ENCODE results near the gene LHPP.

Gene LHPP, protein sequence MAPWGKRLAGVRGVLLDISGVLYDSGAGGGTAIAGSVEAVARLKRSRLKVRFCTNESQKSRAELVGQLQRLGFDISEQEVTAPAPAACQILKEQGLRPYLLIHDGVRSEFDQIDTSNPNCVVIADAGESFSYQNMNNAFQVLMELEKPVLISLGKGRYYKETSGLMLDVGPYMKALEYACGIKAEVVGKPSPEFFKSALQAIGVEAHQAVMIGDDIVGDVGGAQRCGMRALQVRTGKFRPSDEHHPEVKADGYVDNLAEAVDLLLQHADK

GRCh38 chr10:124461642-124462347 lies at the start of gene LHPP:
TSS of gene LHPP (plus strand) at chr10:124461823. CDS start at chr10:124461863, 40 bp downstream.
- peak within 1 kb of the TSS; percentile 21 for H3K9ac ChIP-seq (ENCODE audit: low read length)
- H3K27me3 ChIP-seq (ENCODE audit: control insufficient read depth, insufficient read depth, low read length): no peaks in the 10 kb centered on the region

DNA sequence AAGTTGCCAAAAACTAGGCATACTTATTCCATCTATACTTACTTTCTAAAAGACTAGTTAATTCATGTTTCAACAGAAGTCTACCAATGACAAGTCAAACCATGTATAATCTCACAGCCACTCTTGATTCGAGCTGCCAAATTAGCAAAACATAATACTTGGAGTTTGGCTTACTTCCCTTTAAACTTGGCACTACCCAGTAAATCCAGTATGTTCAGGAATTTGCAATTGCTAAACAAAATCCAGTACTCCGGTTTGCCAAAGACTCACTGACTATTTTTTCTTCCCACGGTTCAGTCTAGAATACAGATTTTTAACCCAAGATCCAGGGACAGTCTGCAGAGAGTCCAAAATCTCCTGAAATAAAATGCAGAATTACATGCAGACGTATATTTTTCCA lies 47.5 kb upstream of the LHPP start:
- Histone ChIP-seq H3K4me3 (ENCODE audit: low read length) (no peak overlapping the region), H3K4me1 (ENCODE audit: control insufficient read depth, insufficient read depth, low read length) (peaks cover 12% of the 10 kb centered on the region), H3K27ac (ENCODE audit: low read depth, low read length) (no peak overlapping the region), H3K9ac (ENCODE audit: low read length) (no peak overlapping the region), H3K36me3 (ENCODE audit: control insufficient read depth, insufficient read depth, low read length) (no peaks in the 10 kb centered on the region), H3K27me3 (ENCODE audit: control insufficient read depth, insufficient read depth, low read length) (no peaks in the 10 kb centered on the region)

More at GRCh38 chr10:124461642-124462347, at the start of gene LHPP:
- no peaks in the 10 kb centered on the region for H3K36me3 ChIP-seq (ENCODE audit: control insufficient read depth, insufficient read depth, low read length)
- H3K4me1 ChIP-seq (ENCODE audit: control insufficient read depth, insufficient read depth, low read length): peaks cover 3% of the 10 kb centered on the region
- H3K27ac ChIP-seq (ENCODE audit: low read depth, low read length): peak within 1 kb of the TSS; percentile 88
- H3K4me3 ChIP-seq (ENCODE audit: low read length): peak within 1 kb of the TSS; percentile 71

DNA sequence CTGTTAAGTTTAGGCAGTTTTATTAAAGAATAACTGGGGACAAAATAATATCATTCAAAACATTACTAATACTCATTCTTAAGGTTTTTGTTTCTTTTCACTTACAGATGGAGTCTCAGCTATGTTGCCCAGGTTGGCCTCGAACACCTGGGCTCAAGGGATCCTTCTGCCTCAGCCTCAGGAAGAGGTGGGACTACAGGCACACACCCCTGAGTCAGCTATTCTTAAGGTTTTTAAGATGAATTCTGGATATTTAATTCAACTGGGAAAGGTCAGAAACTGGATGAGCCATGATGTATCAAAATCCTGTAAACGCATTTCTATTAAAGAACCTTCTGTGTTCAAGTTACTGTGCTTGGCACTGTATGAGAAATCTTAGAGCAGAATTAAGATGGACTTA lies 46.4 kb upstream of the LHPP start:
- Histone ChIP-seq H3K36me3 (ENCODE audit: control insufficient read depth, insufficient read depth, low read length) (no peaks in the 10 kb centered on the region), H3K27ac (ENCODE audit: low read depth, low read length) (peak overlapping the region; percentile 15), H3K4me1 (ENCODE audit: control insufficient read depth, insufficient read depth, low read length) (peaks cover 12% of the 10 kb centered on the region), H3K27me3 (ENCODE audit: control insufficient read depth, insufficient read depth, low read length) (no peaks in the 10 kb centered on the region), H3K9ac (ENCODE audit: low read length) (no peak overlapping the region), H3K4me3 (ENCODE audit: low read length) (no peak overlapping the region)

GRCh38 chr10:124416733-124417132 lies 44.9 kb upstream of the LHPP start:
- no peaks in the 10 kb centered on the region for H3K36me3 ChIP-seq (ENCODE audit: control insufficient read depth, insufficient read depth, low read length)
- H3K27me3 ChIP-seq (ENCODE audit: control insufficient read depth, insufficient read depth, low read length): no peaks in the 10 kb centered on the region
- peaks cover 12% of the 10 kb centered on the region for H3K4me1 ChIP-seq (ENCODE audit: control insufficient read depth, insufficient read depth, low read length)
- no peak overlapping the region for H3K9ac ChIP-seq (ENCODE audit: low read length)
- no peak overlapping the region for H3K27ac ChIP-seq (ENCODE audit: low read depth, low read length)
- no peak overlapping the region for H3K4me3 ChIP-seq (ENCODE audit: low read length)

- H3K4me3 ChIP-seq (ENCODE audit: low read length): peak overlapping the region; percentile 77
- no peaks in the 10 kb centered on the region for H3K27me3 ChIP-seq (ENCODE audit: control insufficient read depth, insufficient read depth, low read length)
- H3K36me3 ChIP-seq (ENCODE audit: control insufficient read depth, insufficient read depth, low read length): no peaks in the 10 kb centered on the region
- peak overlapping the region; percentile 92 for H3K27ac ChIP-seq (ENCODE audit: low read depth, low read length)
- no peak overlapping the region for H3K9ac ChIP-seq (ENCODE audit: low read length)
- H3K4me1 ChIP-seq (ENCODE audit: control insufficient read depth, insufficient read depth, low read length): peaks cover 12% of the 10 kb centered on the region
Measured at GRCh38 chr10:124417895-124418725, 43.5 kb upstream of the LHPP start.

GRCh38 chr10:124418726-124419501 lies 42.7 kb upstream of the LHPP start, which contains the start of gene OAT:
TSS of gene OAT (minus strand) at chr10:124418923. CDS start at chr10:124412171, 6,752 bp downstream.
- no peak within 1 kb of the TSS for H3K9ac ChIP-seq (ENCODE audit: low read length)
- no peaks in the 10 kb centered on the region for H3K36me3 ChIP-seq (ENCODE audit: control insufficient read depth, insufficient read depth, low read length)
- peaks cover 8% of the 10 kb centered on the region for H3K4me1 ChIP-seq (ENCODE audit: control insufficient read depth, insufficient read depth, low read length)
- H3K27me3 ChIP-seq (ENCODE audit: control insufficient read depth, insufficient read depth, low read length): no peaks in the 10 kb centered on the region
- peak within 1 kb of the TSS; percentile 77 for H3K4me3 ChIP-seq (ENCODE audit: low read length)
- H3K27ac ChIP-seq (ENCODE audit: low read depth, low read length): peak within 1 kb of the TSS; percentile 92

GRCh38 chr10:124419635-124420034 lies 42.0 kb upstream of the LHPP start:
- no peaks in the 10 kb centered on the region for H3K36me3 ChIP-seq (ENCODE audit: control insufficient read depth, insufficient read depth, low read length)
- H3K9ac ChIP-seq (ENCODE audit: low read length): no peak overlapping the region
- peaks cover under 1% of the 10 kb centered on the region for H3K4me1 ChIP-seq (ENCODE audit: control insufficient read depth, insufficient read depth, low read length)
- no peaks in the 10 kb centered on the region for H3K27me3 ChIP-seq (ENCODE audit: control insufficient read depth, insufficient read depth, low read length)
- no peak overlapping the region for H3K27ac ChIP-seq (ENCODE audit: low read depth, low read length)
- H3K4me3 ChIP-seq (ENCODE audit: low read length): no peak overlapping the region

GRCh38 chr10:124420254-124420653 lies 41.4 kb upstream of the LHPP start:
- H3K4me3 ChIP-seq (ENCODE audit: low read length): no peak overlapping the region
- no peaks in the 10 kb centered on the region for H3K4me1 ChIP-seq (ENCODE audit: control insufficient read depth, insufficient read depth, low read length)
- H3K27me3 ChIP-seq (ENCODE audit: control insufficient read depth, insufficient read depth, low read length): no peaks in the 10 kb centered on the region
- no peaks in the 10 kb centered on the region for H3K36me3 ChIP-seq (ENCODE audit: control insufficient read depth, insufficient read depth, low read length)
- H3K9ac ChIP-seq (ENCODE audit: low read length): no peak overlapping the region
- H3K27ac ChIP-seq (ENCODE audit: low read depth, low read length): no peak overlapping the region

DNA sequence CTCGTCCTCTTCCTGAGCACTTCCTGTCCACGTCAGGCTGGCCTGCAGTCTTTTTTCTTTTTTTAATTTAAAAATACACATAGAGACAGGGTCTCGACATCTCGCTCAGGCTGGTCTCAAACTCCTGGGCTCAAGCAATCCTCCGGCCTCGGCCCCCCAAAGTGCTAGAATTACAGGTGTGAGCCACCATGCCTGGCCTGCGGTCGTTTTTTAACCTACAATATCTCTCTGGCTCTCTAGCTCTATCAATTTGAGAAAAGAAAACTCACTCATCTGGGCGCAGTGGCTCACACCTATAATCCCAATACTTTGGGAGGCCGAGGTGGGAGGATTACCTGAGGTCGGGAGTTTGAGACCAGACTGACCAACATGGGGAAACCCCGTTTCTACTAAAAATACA lies 38.9 kb upstream of the LHPP start:
- no peaks in the 10 kb centered on the region for H3K4me1 ChIP-seq (ENCODE audit: control insufficient read depth, insufficient read depth, low read length)
- no peaks in the 10 kb centered on the region for H3K36me3 ChIP-seq (ENCODE audit: control insufficient read depth, insufficient read depth, low read length)
- no peak overlapping the region for H3K27ac ChIP-seq (ENCODE audit: low read depth, low read length)
- H3K4me3 ChIP-seq (ENCODE audit: low read length): no peak overlapping the region
- no peak overlapping the region for H3K9ac ChIP-seq (ENCODE audit: low read length)
- H3K27me3 ChIP-seq (ENCODE audit: control insufficient read depth, insufficient read depth, low read length): no peaks in the 10 kb centered on the region

- H3K9ac ChIP-seq (ENCODE audit: low read length): no peak overlapping the region
- no peaks in the 10 kb centered on the region for H3K27me3 ChIP-seq (ENCODE audit: control insufficient read depth, insufficient read depth, low read length)
- no peaks in the 10 kb centered on the region for H3K4me1 ChIP-seq (ENCODE audit: control insufficient read depth, insufficient read depth, low read length)
- no peak overlapping the region for H3K27ac ChIP-seq (ENCODE audit: low read depth, low read length)
- no peak overlapping the region for H3K4me3 ChIP-seq (ENCODE audit: low read length)
- H3K36me3 ChIP-seq (ENCODE audit: control insufficient read depth, insufficient read depth, low read length): no peaks in the 10 kb centered on the region
Measured at GRCh38 chr10:124423813-124424212, 37.8 kb upstream of the LHPP start.

GRCh38 chr10:124425227-124425962 lies 36.2 kb upstream of the LHPP start:
- no peak overlapping the region for H3K4me3 ChIP-seq (ENCODE audit: low read length)
- H3K36me3 ChIP-seq (ENCODE audit: control insufficient read depth, insufficient read depth, low read length): no peaks in the 10 kb centered on the region
- no peak overlapping the region for H3K27ac ChIP-seq (ENCODE audit: low read depth, low read length)
- H3K27me3 ChIP-seq (ENCODE audit: control insufficient read depth, insufficient read depth, low read length): no peaks in the 10 kb centered on the region
- no peaks in the 10 kb centered on the region for H3K4me1 ChIP-seq (ENCODE audit: control insufficient read depth, insufficient read depth, low read length)
- H3K9ac ChIP-seq (ENCODE audit: low read length): no peak overlapping the region

All from rectal smooth muscle tissue (tissue), 1 donor.